NOMO-1 treated with dmso at 0.1 percent for 144 hours (cell line): ENCODE results near the gene DARS1.

Source experiments
- DNase-seq: peaks from one replicate; lab custom pipeline; 2025; ENCODE audit not compliant: unreplicated experiment; lab: John Stamatoyannopoulos, UW

The DARS1 gene

GRCh38 chr2:135948141-135948540 lies 37.3 kb downstream of the DARS1 start:
- DNase-seq: no peak

- no peak for DNase-seq
These were observed 37.9 kb downstream of the DARS1 start for GRCh38 chr2:135947483-135947882.

DNA sequence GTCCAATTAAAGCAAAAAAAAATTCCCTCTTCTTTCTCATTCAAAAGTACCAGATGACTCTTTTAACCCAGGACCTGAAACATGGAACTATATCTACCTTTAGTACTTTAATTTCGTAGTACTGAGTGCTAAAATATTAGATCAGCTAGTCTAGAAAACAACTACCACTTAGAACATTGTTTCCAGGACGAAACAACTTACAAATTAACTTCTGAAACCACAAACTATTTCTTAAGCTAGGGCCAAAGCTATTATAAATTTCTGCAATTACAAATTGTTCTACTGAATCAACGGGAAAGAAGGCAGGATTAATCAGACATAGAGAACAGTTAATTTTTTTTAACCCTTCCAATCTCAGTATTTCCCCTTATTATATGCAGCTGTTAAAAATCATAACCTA lies 39.9 kb downstream of the DARS1 start:
- DNase-seq: no peak

DNA sequence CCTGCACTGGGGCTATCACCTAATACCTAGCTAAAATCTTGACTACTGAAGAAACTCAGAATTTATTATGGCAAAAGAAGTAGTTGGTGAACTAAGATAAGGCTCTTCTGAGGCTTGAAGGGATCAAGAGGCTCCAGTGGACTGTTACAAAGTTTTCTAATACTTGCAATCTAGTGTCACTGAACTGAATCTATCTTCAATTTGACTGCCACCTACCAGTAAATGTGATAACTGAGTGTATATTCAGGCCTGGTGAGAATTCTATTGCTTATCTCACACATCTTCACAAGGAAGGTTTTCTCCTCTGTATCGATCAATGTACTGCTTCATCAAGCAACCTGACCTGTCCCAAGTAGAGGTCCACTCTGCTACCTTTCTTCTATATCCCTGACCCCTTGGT lies 40.8 kb downstream of the DARS1 start:
- DNase-seq: no peak

GRCh38 chr2:135942936-135943688 lies 42.3 kb downstream of the DARS1 start:
- DNase-seq: no peak

DNA sequence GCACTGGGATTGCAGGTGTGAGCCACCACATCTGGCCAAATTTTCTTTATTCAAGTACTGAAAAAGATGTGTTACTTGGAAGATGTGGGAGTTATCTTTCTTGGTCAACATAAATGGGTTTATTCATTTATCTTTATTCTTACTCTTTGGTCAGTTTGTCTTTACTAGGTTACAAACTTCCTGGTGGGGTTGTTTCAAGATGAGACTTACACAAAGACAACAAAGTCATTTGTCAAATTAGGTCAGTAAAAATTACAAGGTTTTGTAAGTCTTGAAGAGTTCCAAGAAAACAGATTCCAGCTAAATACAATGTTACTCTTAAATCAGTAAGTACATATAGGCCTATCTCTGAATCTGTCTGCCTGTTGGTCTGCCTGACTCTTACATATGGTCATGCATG lies 48.9 kb downstream of the DARS1 start:
- DNase-seq: no peak

DNA sequence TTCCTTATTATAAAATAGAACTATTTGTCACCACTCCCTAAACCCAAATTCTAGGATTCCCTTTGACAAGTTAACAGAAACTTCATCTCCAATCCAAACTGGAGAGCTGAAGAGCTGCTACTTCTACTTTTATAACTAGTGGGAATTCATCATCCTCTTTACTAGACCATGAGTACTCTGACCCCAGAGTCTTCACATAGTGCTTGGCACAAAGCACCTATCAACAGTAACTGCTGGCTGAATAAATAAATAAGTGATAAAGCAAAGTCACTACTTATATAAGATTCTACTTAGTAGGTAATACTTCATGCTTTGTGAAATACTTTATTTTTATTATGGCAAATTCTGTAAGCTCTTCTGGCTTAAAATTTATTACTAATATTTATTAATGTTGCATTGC lies 49.5 kb downstream of the DARS1 start:
- DNase-seq: no peak

DNA sequence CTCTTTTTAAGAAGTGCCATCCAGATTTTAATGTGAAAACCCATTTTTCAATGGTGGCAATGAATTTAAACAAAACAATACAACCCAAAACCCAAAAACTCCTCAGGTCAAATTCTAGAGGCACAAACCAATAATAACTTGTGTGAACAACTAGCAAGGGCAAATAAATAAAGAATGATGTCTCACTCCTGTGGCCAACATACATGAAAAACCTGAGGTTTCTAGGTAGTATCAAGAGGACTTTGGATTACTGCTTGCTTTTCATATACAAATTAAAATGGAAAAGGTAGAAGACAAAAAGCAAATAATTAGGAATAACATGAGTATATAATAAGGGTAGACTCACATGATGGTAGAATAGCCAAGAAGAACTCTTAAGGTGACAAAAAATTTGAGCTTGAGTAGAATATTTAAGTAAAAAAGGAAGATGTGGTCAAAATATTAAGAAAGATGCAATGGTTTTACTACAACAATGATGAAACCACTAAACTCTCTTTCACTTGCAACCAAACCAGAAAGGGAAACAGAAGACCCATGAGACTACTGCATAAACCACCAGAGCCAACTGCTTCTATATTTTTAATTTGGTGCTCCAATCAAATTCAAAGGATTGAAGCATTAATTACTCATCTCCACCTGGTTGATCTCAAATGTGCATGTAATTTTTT lies 53.5 kb downstream of the DARS1 start:
- DNase-seq: peak; percentile 53

DNA sequence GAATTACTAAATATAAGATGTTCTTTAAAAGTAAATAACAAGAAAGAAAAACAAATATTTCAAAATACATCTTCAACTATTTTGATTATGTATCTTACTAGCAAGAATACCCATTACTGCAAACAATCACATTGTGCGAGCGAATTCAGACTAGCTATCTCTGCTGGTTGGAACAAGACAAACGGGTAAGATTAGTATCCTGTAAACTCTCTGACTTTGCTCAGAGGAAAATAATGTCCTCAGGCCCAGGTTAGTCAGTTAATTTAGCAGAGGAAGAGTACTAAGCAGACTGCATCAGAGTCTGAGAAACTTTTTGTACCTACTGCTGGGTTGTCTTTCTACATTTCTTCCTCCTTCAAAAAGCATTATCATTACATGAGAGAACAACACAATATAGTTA lies 58.8 kb downstream of the DARS1 start:
- DNase-seq: no peak

DNA sequence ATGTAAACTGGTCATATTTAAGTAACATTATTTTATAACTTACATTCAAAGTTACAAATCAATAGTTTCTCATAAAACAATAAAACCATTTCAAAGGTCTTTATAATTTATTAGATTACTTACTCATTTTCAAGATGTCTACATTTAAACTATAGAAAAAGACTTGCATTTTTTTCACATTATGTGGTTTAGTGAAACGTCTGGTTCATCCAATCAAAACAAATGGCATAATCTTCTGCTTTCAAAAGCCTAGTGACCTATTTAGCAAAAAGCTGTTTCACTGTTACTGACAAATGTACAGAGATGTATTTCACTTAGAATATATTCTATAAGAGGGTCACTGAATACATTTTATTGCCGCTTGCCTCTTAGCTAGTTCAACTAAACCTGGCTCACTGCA lies 59.9 kb downstream of the DARS1 start:
- no peak for DNase-seq

DNA sequence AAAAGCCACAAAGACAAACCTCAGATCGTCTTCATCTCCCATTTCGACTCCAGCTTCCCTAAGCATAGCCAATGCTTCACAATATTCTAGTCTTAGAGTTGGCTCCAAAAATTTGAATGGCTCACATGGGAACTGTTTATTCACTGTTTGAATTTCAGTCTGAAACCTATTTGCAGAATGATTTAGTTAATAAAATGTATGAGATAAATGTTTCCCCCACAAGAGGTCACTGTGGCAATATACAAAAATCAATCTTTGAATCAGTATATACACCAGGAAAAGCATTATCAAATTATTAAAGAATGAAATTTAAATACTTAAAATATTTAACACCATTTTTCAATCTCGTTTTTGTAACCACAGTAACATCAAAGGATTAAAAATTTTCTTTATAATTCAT lies 69.2 kb downstream of the DARS1 start:
- peak; percentile 4 for DNase-seq

GRCh38 chr2:135914485-135914884 lies 70.9 kb downstream of the DARS1 start:
- DNase-seq: no peak

- peak; percentile 32 for DNase-seq
These were observed 71.6 kb downstream of the DARS1 start for GRCh38 chr2:135913727-135914365.

GRCh38 chr2:135909976-135910375 lies 75.5 kb downstream of the DARS1 start:
- no peak for DNase-seq

DNA sequence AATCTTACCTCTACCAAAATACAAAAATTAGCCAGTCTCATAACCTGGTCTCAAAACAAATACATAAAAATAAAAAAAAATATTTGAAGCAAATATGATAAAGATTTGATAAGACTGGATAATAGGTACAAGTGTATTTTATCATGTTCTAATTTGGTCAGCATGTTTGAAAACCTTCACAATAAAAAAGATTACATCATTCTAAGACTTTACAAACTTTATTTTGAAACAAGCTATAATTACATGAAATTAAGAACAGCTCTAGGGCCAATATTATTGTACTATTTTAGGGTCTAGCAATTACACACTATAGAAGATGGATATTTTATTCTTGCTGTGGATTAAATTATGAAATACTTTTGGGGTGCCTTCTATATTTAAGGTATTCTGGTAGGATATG lies 79.7 kb downstream of the DARS1 start:
- no peak for DNase-seq

DNA sequence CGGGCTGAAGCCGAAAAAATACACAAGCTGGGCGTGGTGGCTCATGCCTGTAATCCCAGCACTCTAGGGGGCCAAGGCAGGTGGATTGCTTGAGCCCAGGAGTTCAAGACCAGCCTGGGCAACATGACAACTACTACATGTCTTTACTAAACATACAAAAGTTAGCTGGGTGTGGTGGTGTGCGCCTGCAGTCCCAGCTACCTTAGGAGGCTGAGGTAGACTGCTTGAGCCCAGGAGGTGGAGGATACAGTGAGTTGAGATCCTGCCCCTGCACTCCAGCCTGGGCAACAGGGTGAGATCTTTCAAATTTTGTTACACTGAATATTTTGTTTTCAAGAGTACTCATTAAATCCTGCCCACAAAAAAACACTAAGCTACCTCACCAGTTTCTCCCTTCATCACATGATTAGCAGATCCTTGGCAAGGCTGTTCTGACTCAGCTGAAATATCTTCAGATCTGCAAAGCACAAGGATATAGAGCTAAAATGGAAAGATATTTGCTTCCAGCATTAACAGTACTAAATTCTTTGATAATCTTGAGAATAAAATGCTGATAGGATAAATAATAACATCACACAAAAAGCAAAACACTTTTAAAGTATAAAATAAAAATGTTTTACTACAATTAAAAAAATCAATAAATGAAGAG lies 81.0 kb downstream of the DARS1 start:
- DNase-seq: no peak

DNA sequence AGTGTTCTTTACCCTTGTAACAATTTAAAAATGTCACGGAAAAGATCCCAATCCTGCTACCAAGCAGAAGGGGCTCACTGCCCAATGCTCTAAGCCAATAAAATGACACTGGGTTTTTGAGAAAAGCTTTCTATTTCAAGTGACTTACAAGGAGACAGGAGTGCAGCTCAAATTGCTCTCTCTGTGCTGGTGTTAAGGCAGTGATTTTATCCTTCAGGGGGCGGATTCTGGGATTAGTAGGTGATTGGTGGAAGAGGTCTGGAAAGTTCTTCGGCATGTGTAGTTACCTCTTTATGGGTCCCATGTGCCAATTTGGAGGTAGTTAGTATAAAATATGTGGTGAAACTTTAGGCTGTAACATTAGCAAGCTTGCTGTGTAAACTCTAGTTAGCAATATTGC lies 81.8 kb downstream of the DARS1 start:
- DNase-seq: no peak

DNA sequence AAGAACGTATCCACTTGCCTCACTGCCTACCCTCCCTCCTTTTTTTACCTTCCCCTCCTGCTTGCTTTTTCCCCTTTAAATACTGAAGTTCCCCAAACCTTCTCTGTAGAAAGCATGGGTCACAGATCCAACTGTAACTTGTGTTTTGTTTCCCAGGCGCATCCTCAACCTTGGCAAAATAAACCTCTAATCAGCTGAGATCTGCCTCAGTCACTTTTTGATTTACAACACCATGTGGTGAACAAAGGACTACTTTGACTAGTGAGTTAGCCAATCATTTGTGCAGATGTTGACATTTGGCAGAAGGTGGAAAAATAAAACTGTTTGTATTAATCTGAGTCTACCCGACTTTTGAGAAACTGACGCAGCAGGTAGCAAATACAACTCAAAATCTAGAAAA lies 85.9 kb downstream of the DARS1 start:
- DNase-seq: no peak

- DNase-seq: no peak
These were observed 87.1 kb downstream of the DARS1 start for GRCh38 chr2:135898234-135898786.

GRCh38 chr2:135894930-135895329 lies 90.5 kb downstream of the DARS1 start:
- DNase-seq: no peak

DNA sequence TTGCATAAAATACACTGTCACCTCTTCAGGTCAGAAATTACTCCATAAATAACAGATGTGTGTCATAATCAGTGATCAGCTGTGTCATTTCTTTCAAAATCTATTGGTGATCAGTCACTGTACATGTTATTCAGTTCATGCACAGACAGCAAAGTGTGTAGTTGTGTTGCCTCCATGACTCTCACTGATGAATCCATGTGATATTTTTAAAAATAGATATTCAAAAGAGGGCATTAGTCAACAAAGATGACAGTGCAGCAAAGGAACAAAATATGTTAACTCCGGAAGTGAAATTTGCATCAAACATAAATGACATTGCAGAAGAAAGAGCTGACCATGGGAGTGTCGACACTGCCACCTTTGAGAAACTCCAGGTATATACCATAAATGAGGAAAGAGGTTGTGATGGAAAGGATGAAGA lies 92.0 kb downstream of the DARS1 start:
- DNase-seq: peak; percentile 18
